ENCODE data around the gene VIPAS39. TPM values are rescaled to one million over a fixed set of nuclear protein-coding genes. Genes with fewer than 3 reads are reported as not detected.

The VIPAS39 gene
- total and polyA plus RNA-seq, 4 donors: 7.7 to 22.8 (median 14.1) TPM

- no peak for ATAC-seq (ENCODE audit: insufficient read depth, low FRiP score)
- H3K27ac ChIP-seq (ENCODE audit: low read depth in 1 of 2, low read length in 1 of 2): no peak overlapping the region
- TF ChIP-seq CTCF (IDR thresholded peaks at IDR 0.05; ENCODE audit: control extremely low read depth, extremely low read depth): no peak
- H3K4me1 ChIP-seq (ENCODE audit: control insufficient read depth in 5 of 5, insufficient read depth in 5 of 5, low read length in 5 of 5): no peaks in the 10 kb centered on the region
- DNase-seq: no peak
- H3K36me3 ChIP-seq (ENCODE audit: control insufficient read depth in 4 of 4, insufficient read depth in 4 of 4, low read length in 4 of 4): no peaks in the 10 kb centered on the region
- H3K27me3 ChIP-seq (ENCODE audit: control insufficient read depth in 3 of 3, insufficient read depth in 3 of 3, low read length in 2 of 3): no peaks in the 10 kb centered on the region
- WGBS, 2 donors: 77 to 83% methylated on average over 7 of the region's 7 CpGs
- H3K4me3 ChIP-seq: no peak overlapping the region
- no peaks in the 10 kb centered on the region for H3K9me3 ChIP-seq (ENCODE audit: control insufficient read depth in 4 of 4, insufficient read depth in 3 of 4, low read length in 3 of 4)
- H3K9ac ChIP-seq (ENCODE audit: insufficient read depth in 1 of 2, low read length in 2 of 2): no peak overlapping the region
Measured at GRCh38 chr14:77488558-77488957, 31.2 kb upstream of the VIPAS39 start.

- DNase-seq (no peak), ATAC-seq (ENCODE audit: insufficient read depth, low FRiP score) (no peak)
- 93 to 94% methylated on average over 7 of the region's 7 CpGs for WGBS, 2 donors
- Histone ChIP-seq H3K27me3 (ENCODE audit: control insufficient read depth in 3 of 3, insufficient read depth in 3 of 3, low read length in 2 of 3) (no peaks in the 10 kb centered on the region), H3K9ac (ENCODE audit: insufficient read depth in 1 of 2, low read length in 2 of 2) (no peak overlapping the region), H3K9me3 (ENCODE audit: control insufficient read depth in 4 of 4, insufficient read depth in 3 of 4, low read length in 3 of 4) (no peaks in the 10 kb centered on the region), H3K36me3 (ENCODE audit: control insufficient read depth in 4 of 4, insufficient read depth in 4 of 4, low read length in 4 of 4) (no peaks in the 10 kb centered on the region), H3K27ac (ENCODE audit: low read depth in 1 of 2, low read length in 1 of 2) (no peak overlapping the region), H3K4me3 (no peak overlapping the region), H3K4me1 (ENCODE audit: control insufficient read depth in 5 of 5, insufficient read depth in 5 of 5, low read length in 5 of 5) (no peaks in the 10 kb centered on the region)
- no peak for TF ChIP-seq CTCF (IDR thresholded peaks at IDR 0.05; ENCODE audit: control extremely low read depth, extremely low read depth)
Measured at GRCh38 chr14:77485901-77486678, 28.7 kb upstream of the VIPAS39 start.

GRCh38 chr14:77485256-77485655 is 27.9 kb upstream of the VIPAS39 start:
- WGBS, 2 donors: 93 to 95% methylated on average over 3 of the region's 3 CpGs
- Histone ChIP-seq H3K27me3 (ENCODE audit: control insufficient read depth in 3 of 3, insufficient read depth in 3 of 3, low read length in 2 of 3) (no peaks in the 10 kb centered on the region), H3K4me1 (ENCODE audit: control insufficient read depth in 5 of 5, insufficient read depth in 5 of 5, low read length in 5 of 5) (no peaks in the 10 kb centered on the region), H3K36me3 (ENCODE audit: control insufficient read depth in 4 of 4, insufficient read depth in 4 of 4, low read length in 4 of 4) (no peaks in the 10 kb centered on the region), H3K9ac (ENCODE audit: insufficient read depth in 1 of 2, low read length in 2 of 2) (no peak overlapping the region), H3K27ac (ENCODE audit: low read depth in 1 of 2, low read length in 1 of 2) (no peak overlapping the region), H3K4me3 (no peak overlapping the region), H3K9me3 (ENCODE audit: control insufficient read depth in 4 of 4, insufficient read depth in 3 of 4, low read length in 3 of 4) (no peaks in the 10 kb centered on the region)
- ATAC-seq (ENCODE audit: insufficient read depth, low FRiP score) (no peak), DNase-seq (no peak)
- TF ChIP-seq CTCF (IDR thresholded peaks at IDR 0.05; ENCODE audit: control extremely low read depth, extremely low read depth): no peak

- DNase-seq: no peak
- no peak overlapping the region for H3K4me3 ChIP-seq
- H3K9ac ChIP-seq (ENCODE audit: insufficient read depth in 1 of 2, low read length in 2 of 2): no peak overlapping the region
- no peak for ATAC-seq (ENCODE audit: insufficient read depth, low FRiP score)
- H3K27me3 ChIP-seq (ENCODE audit: control insufficient read depth in 3 of 3, insufficient read depth in 3 of 3, low read length in 2 of 3): no peaks in the 10 kb centered on the region
- WGBS, 2 donors: 77 to 85% methylated on average over 8 of the region's 8 CpGs
- H3K27ac ChIP-seq (ENCODE audit: low read depth in 1 of 2, low read length in 1 of 2): no peak overlapping the region
- H3K4me1 ChIP-seq (ENCODE audit: control insufficient read depth in 5 of 5, insufficient read depth in 5 of 5, low read length in 5 of 5): no peaks in the 10 kb centered on the region
- no peak for TF ChIP-seq CTCF (IDR thresholded peaks at IDR 0.05; ENCODE audit: control extremely low read depth, extremely low read depth)
- no peaks in the 10 kb centered on the region for H3K9me3 ChIP-seq (ENCODE audit: control insufficient read depth in 4 of 4, insufficient read depth in 3 of 4, low read length in 3 of 4)
- H3K36me3 ChIP-seq (ENCODE audit: control insufficient read depth in 4 of 4, insufficient read depth in 4 of 4, low read length in 4 of 4): no peaks in the 10 kb centered on the region
Measured at GRCh38 chr14:77482422-77482821, 25.0 kb upstream of the VIPAS39 start.
